ENCODE measurements around the gene HDAC6.
"Not testable (repeated sequence)": the region's sequence is repeated elsewhere in the genome, so short reads cannot be mapped to it uniquely, and the experiment has no call there.

HDAC6 gene

DNA sequence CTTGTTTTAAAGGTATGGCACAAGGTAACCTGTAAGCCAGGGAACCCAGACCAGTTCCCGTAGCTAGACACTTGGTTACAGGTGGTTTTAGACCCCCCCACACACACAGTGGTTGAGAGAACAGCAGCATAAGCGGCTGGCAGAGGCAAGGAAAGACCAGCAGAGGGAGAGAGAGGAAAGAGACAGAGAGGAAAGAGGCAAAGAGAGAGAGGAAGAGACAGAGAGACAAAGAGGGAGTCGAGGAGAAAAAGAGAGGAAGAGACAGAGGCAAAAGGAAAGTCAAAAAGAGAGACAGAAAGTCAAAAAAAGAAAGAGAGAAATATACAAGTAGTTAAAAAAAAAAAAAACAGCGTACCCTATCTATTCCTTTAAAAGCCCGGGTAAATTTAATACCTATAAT is 53.0 kb downstream of the HDAC6 start:
- no peaks in the 10 kb centered on the region for H3K9me3 ChIP-seq (ENCODE audit: severe bottlenecking)
- peak; percentile 44 for DNase-seq

DNA sequence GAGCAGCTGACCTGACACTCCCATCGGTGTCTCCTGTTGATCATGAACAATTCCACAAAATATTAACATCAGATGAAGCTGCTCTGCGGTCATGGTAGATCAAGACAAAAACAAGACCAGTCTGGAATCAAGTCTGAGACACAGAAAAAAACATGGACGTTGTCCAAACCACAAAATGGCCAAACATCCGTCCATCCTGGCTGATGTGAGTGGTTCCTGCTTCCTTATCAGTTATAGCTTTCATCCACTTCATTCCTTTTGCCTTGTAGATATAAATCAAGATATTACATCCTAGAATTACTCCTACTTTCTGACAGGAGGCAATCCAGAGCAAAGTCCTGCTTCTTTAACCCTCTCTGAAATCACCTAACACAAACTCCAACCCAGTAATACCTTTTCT is 62.3 kb downstream of the HDAC6 start:
- Histone ChIP-seq H3K27ac (no peak overlapping the region), H3K36me3 (no peaks in the 10 kb centered on the region), H3K4me3 (ENCODE audit: low read depth, low read length) (no peak overlapping the region), H3K27me3 (ENCODE audit: insufficient read depth, low read depth, severe bottlenecking) (peaks cover 6% of the 10 kb centered on the region), H3K9me3 (ENCODE audit: severe bottlenecking) (no peaks in the 10 kb centered on the region)
- TF ChIP-seq, protein P1, sequence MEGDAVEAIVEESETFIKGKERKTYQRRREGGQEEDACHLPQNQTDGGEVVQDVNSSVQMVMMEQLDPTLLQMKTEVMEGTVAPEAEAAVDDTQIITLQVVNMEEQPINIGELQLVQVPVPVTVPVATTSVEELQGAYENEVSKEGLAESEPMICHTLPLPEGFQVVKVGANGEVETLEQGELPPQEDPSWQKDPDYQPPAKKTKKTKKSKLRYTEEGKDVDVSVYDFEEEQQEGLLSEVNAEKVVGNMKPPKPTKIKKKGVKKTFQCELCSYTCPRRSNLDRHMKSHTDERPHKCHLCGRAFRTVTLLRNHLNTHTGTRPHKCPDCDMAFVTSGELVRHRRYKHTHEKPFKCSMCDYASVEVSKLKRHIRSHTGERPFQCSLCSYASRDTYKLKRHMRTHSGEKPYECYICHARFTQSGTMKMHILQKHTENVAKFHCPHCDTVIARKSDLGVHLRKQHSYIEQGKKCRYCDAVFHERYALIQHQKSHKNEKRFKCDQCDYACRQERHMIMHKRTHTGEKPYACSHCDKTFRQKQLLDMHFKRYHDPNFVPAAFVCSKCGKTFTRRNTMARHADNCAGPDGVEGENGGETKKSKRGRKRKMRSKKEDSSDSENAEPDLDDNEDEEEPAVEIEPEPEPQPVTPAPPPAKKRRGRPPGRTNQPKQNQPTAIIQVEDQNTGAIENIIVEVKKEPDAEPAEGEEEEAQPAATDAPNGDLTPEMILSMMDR (IDR thresholded peaks at IDR 0.05; ENCODE audit: low read depth, low read length), result no peak
- DNase-seq, result no peak

More for the DNA sequence above, 53.0 kb downstream of the HDAC6 start:
- no peaks in the 10 kb centered on the region for H3K36me3 ChIP-seq
- no peak overlapping the region for H3K27ac ChIP-seq
- TF ChIP-seq, protein P1 (IDR thresholded peaks at IDR 0.05; ENCODE audit: low read depth, low read length), result peak; percentile 19; the same call in 1 of the 2 replicates
- H3K4me3 ChIP-seq (ENCODE audit: low read depth, low read length), result no peak overlapping the region
- H3K27me3 ChIP-seq (ENCODE audit: insufficient read depth, low read depth, severe bottlenecking), result no peaks in the 10 kb centered on the region

DNA sequence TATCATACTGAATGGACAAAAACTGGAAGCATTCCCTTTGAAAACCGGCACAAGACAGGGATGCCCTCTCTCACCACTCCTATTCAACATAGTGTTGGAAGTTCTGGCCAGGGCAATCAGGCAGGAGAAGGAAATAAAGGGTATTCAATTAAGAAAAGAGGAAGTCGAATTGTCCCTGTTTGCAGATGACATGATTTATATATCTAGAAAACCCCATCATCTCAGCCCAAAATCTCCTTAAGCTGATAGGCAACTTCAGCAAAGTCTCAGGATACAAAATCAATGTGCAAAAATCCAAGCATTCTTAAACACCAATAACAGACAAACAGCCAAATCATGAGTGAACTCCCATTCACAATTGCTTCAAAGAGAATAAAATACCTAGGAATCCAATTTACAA is 70.2 kb downstream of the HDAC6 start:
- H3K9me3 ChIP-seq (ENCODE audit: severe bottlenecking); H3K4me3 ChIP-seq (ENCODE audit: low read depth, low read length); H3K27me3 ChIP-seq (ENCODE audit: insufficient read depth, low read depth, severe bottlenecking); H3K36me3 ChIP-seq; H3K27ac ChIP-seq; DNase-seq: not testable (repeated sequence)

All from WERI-Rb-1 (cell line).